22Rv1 (cell line): ENCODE results near the gene DEFB131B.
"Not testable (repeated sequence)": the region's sequence is repeated elsewhere in the genome, so short reads cannot be mapped to it uniquely, and the experiment has no call there.

ENCODE experiments used
- H3K27ac ChIP-seq: fragments of 450-650 bp; 2 replicates; pipeline ENCODE4 v1.5.1; 2017
- CTCF ChIP-seq: fragments of 450-650 bp; IDR thresholded peaks from 2 replicates; pipeline ENCODE4 v1.5.1; 2017; ENCODE audit warnings: mild to moderate bottlenecking
- ZFX ChIP-seq: fragments of 450-650 bp; IDR thresholded peaks from 2 replicates; pipeline ENCODE4 v1.6.1; 2017; ENCODE audit warnings: antibody characterized with exemption, borderline replicate concordance

The DEFB131B gene

GRCh38 chr11:71895961-71896360 is 17.7 kb downstream of the DEFB131B start:
- TF ChIP-seq ZFX = no peak
- no peak for TF ChIP-seq CTCF
- H3K27ac ChIP-seq = no peak overlapping the region

- H3K27ac ChIP-seq = not testable (repeated sequence)
Measured at GRCh38 chr11:71901137-71901536, 22.9 kb downstream of the DEFB131B start.

DNA sequence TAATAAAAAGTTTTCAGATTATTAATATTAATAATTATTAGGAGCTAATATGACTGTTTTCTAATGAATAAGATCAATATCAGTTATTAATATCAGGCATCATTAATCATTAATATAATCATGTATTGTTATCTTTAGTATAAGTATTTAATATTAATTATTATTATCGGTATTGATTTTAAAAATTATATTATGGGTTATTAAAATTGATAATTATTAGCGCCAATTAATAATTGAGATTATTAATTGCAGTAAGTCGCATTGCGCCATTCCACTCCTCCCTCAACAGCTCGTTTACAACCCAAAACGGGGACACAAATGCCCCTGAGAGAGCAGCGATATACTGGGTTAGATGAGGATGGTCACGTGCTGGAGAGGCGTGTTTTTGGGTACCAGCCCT is 30.0 kb downstream of the DEFB131B start:
- H3K27ac ChIP-seq = no peak overlapping the region
- TF ChIP-seq CTCF (no peak), ZFX (no peak)

- H3K27ac ChIP-seq = not testable (repeated sequence)
Measured at GRCh38 chr11:71910775-71911174, 32.5 kb downstream of the DEFB131B start.

- H3K27ac ChIP-seq = not testable (repeated sequence)
Measured at GRCh38 chr11:71911321-71911985, 33.2 kb downstream of the DEFB131B start.

DNA sequence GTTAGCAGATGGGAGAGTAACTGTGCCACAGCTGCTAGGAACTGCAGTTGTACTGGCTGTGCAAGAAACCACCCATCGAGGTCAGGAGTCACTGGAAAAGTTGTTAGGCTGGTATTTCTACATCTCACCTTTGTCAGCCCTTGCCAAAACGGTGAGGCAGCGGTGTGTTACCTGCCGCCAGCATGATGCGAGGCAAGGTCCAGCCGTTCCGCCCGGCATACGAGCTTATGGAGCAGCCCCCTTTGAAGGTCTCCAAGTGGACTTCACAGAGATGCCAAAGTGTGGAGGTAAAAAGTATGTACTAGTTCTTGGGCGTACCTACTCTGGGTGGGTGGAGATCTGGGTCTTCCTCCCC is 33.7 kb downstream of the DEFB131B start:
- not testable (repeated sequence) for H3K27ac ChIP-seq

DNA sequence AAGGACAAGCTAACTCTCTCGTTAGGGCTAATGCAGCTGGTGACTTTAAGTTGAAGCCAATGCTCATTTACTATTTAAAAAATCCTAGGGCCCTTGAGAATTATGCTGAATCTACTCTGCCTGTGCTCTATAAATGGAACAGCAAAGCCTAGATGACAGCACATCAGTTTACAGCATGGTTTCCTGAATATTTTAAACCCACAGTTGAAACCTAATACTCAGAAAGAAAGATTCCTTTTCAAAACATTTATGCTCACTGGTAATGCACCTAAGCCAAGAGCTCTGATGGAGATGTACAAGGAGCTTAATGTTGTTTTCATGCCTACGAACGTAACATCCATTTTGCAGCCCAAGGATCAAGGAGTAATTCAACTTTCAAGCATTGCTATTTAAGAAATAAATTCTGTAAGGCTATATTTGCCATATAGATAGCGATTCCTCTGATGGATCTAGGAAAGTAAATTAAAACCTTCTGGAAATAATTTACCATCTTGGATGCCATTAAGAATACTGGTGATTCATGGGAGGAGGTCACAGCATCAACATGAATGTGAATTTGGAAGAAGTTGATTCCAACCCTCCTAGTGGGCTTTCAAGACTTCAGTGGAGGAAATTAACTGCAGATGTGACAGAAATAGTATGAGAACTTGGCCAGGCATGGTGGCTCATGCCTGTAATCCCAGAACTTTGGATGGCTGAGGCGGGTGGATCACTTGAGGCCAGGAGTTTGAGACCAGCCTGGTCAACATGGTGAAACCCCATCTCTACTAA is 35.7 kb downstream of the DEFB131B start:
- no peak for TF ChIP-seq CTCF
- no peak overlapping the region for H3K27ac ChIP-seq

GRCh38 chr11:71914617-71915189 is 36.5 kb downstream of the DEFB131B start:
- TF ChIP-seq CTCF (no peak), ZFX (no peak)
- H3K27ac ChIP-seq = no peak overlapping the region

- no peak overlapping the region for H3K27ac ChIP-seq
- TF ChIP-seq ZFX = no peak
Measured at GRCh38 chr11:71917646-71918140, 39.4 kb downstream of the DEFB131B start.
